Measurements from ENCODE around the gene GNL2. TPM values are rescaled to one million over a fixed set of nuclear protein-coding genes. Genes with fewer than 3 reads are reported as not detected.
A peak's percentile ranks its signal among the peaks of the same experiment; 100 is the strongest.

The GNL2 gene
- total RNA-seq (10 to 100 TPM; 19.4 to 29.7 (median 23.8) TPM), polyA plus RNA-seq (10 to 100 TPM; 39.0 to 76.7 TPM)
- long read RNA-seq, donor 1, transcript GNL2-201 (16 exons, 2,334 nt): major isoform, 16 of 18 reads
- long read RNA-seq, donor 1, partial matches to known transcripts: 2 of 18 reads
- long read RNA-seq, donor 1, other reads (novel, unspliced or antisense): 0 of 18 reads
- long read RNA-seq, donor 2, transcript GNL2-201 (16 exons, 2,334 nt): major isoform, 53 of 81 reads
- long read RNA-seq, donor 2, partial matches to known transcripts: 27 of 81 reads
- long read RNA-seq, donor 2, other reads (novel, unspliced or antisense): 1 of 81 reads
- long read RNA-seq, donor 3, transcript GNL2-201 (16 exons, 2,334 nt): major isoform, 6 of 11 reads
- long read RNA-seq, donor 3, partial matches to known transcripts: 4 of 11 reads
- long read RNA-seq, donor 3, other reads (novel, unspliced or antisense): 1 of 11 reads

GRCh38 chr1:37595440-37596181, at the start of gene GNL2:
TSS of gene GNL2 (minus strand) at chr1:37595937. CDS start at chr1:37595822, 115 bp downstream.
- H3K9me3 ChIP-seq: no peaks in the 10 kb centered on the region
- peak; percentile 100 for ATAC-seq
- peak within 1 kb of the TSS; percentile 61 to 88 (median 74) for H3K4me3 ChIP-seq
- peaks cover 2 to 24% (median 16%) of the 10 kb centered on the region in 12 donors for H3K4me1 ChIP-seq
- H3K27ac ChIP-seq: peak within 1 kb of the TSS in 11 of 12 donors; percentile 50 to 84 (median 75)
- intact Hi-C loops (cut with DNase I): loop anchor here in 5 of 10 donors (2.0 to 10.0 kb wide), 5 partner anchors 81 to 1239 kb away; partner anchors contain the start of genes C1orf122 (in 1 of the 5), CDCA8 (in 1 of the 5), MEAF6 (in 1 of the 5) and YRDC (in 1 of the 5)
- peaks cover 0 to 36% (median 30%) of the 10 kb centered on the region in 9 donors for H3K36me3 ChIP-seq
- peak in 1 of 2 donors; percentile 78 for TF ChIP-seq POLR2A (IDR thresholded peaks at IDR 0.05)
- TF ChIP-seq CTCF (IDR thresholded peaks at IDR 0.05): no peak
- 0 to 1% (median 0%) methylated on average over 38 to 51 of the region's 51 CpGs for WGBS, 4 donors
- H3K27me3 ChIP-seq: no peaks in the 10 kb centered on the region
- peak; percentile 97 to 99 (median 98) for DNase-seq

- TF ChIP-seq POLR2A (IDR thresholded peaks at IDR 0.05): no peak
- no peak for TF ChIP-seq CTCF (IDR thresholded peaks at IDR 0.05)
- WGBS, 4 donors: 88 to 96% (median 95%) methylated on average over 1 of the region's 1 CpG
- intact Hi-C loops (cut with DNase I): no loop called here
Measured at GRCh38 chr1:37641059-37641458, 45.3 kb upstream of the GNL2 start.

GRCh38 chr1:37636435-37636834, 40.7 kb upstream of the GNL2 start:
- Histone ChIP-seq H3K27ac (no peak overlapping the region), H3K9me3 (peaks cover 0 to 6% (median 2%) of the 10 kb centered on the region in 12 donors), H3K4me1 (peaks cover 0 to 18% (median 0%) of the 10 kb centered on the region in 12 donors), H3K4me3 (no peak overlapping the region), H3K27me3 (peaks cover 32 to 82% (median 50%) of the 10 kb centered on the region in 9 donors), H3K36me3 (no peaks in the 10 kb centered on the region)
- ATAC-seq (no peak), DNase-seq (no peak)
- 66 to 72% (median 67%) methylated on average over 6 of the region's 6 CpGs for WGBS, 4 donors
- intact Hi-C loops (cut with DNase I): no loop called here
- TF ChIP-seq CTCF (IDR thresholded peaks at IDR 0.05) (no peak), POLR2A (IDR thresholded peaks at IDR 0.05) (no peak)

More at GRCh38 chr1:37641059-37641458, 45.3 kb upstream of the GNL2 start:
- peaks cover 0 to 60% (median 20%) of the 10 kb centered on the region in 9 donors for H3K27me3 ChIP-seq
- H3K27ac ChIP-seq: no peak overlapping the region
- ATAC-seq: no peak
- no peak overlapping the region for H3K4me3 ChIP-seq
- H3K4me1 ChIP-seq: no peaks in the 10 kb centered on the region
- no peak for DNase-seq
- peaks cover 0 to 24% (median 9%) of the 10 kb centered on the region in 12 donors for H3K9me3 ChIP-seq
- no peaks in the 10 kb centered on the region for H3K36me3 ChIP-seq

Data from heart left ventricle (tissue), 16 donors.